HEK293 (cell line): Measurements from ENCODE around the gene RALA.

Experiments
- CTCF ChIP-seq: fragments of 450-650 bp; formaldehyde crosslinking; IDR thresholded peaks from 2 replicates; pipeline ENCODE4 v1.5.1; 2016; ENCODE audit warnings: missing biosample characterization, missing genetic modification characterization
- PRDM1 ChIP-seq: fragments of 450-650 bp; formaldehyde crosslinking; IDR thresholded peaks from 2 replicates; pipeline ENCODE4; 2016; ENCODE audit warnings: missing biosample characterization, missing genetic modification characterization
- REST ChIP-seq: fragments of 450-650 bp; formaldehyde crosslinking; IDR thresholded peaks from 2 replicates; pipeline ENCODE4 v1.5.1; 2016; ENCODE audit warnings: missing biosample characterization, missing genetic modification characterization
- SP7 ChIP-seq: fragments of 450-650 bp; formaldehyde crosslinking; IDR thresholded peaks from 2 replicates; pipeline ENCODE4 v1.5.1; 2016; ENCODE audit warnings: missing biosample characterization, missing genetic modification characterization
- YY1 ChIP-seq: fragments of 450-650 bp; formaldehyde crosslinking; IDR thresholded peaks from 2 replicates; pipeline ENCODE4 v1.5.1; 2018; ENCODE audit warnings: missing biosample characterization, missing genetic modification characterization
- ZBTB44 ChIP-seq: fragments of 450-650 bp; IDR thresholded peaks from 2 replicates; pipeline ENCODE4 v1.5.1; 2018; ENCODE audit warnings: missing biosample characterization, mild to moderate bottlenecking, missing genetic modification characterization
- ZNF114 ChIP-seq: fragments of 450-650 bp; formaldehyde crosslinking; IDR thresholded peaks from 2 replicates; pipeline ENCODE4 v1.5.0; 2017; ENCODE audit warnings: missing biosample characterization, missing genetic modification characterization
- ZNF23 ChIP-seq: fragments of 450-650 bp; formaldehyde crosslinking; IDR thresholded peaks from 2 replicates; pipeline ENCODE4 v1.5.1; 2016; ENCODE audit warnings: missing biosample characterization, missing genetic modification characterization, borderline replicate concordance
- ZNF280D ChIP-seq: fragments of 450-650 bp; formaldehyde crosslinking; IDR thresholded peaks from 2 replicates; pipeline ENCODE4 v1.5.1; 2016; ENCODE audit warnings: missing biosample characterization, missing genetic modification characterization
- ZNF600 ChIP-seq: fragments of 450-650 bp; formaldehyde crosslinking; IDR thresholded peaks from 2 replicates; pipeline ENCODE4 v1.5.1; 2016; ENCODE audit warnings: missing biosample characterization, missing genetic modification characterization
- ZNF792 ChIP-seq: fragments of 450-650 bp; formaldehyde crosslinking; IDR thresholded peaks from 2 replicates; pipeline ENCODE4 v1.5.1; 2016; ENCODE audit warnings: missing biosample characterization, missing genetic modification characterization

- TF ChIP-seq ZBTB44 (tag by site-specific recombination) (no peak), CTCF (no peak), ZNF280D (no peak), REST (tag by site-specific recombination) (no peak), YY1 (tag by site-specific recombination) (no peak), ZNF600 (tag by site-specific recombination) (no peak), PRDM1 (tag by site-specific recombination) (no peak), SP7 (no peak), ZNF114 (tag by site-specific recombination) (no peak), ZNF792 (no peak), ZNF23 (tag by site-specific recombination) (no peak)
Observed at GRCh38 chr7:39703144-39703543, 79.8 kb downstream of the RALA start.
